NCI-H446 treated with DMSO at 0.1 percent for 48 hours (cell line): Measurements from ENCODE around the gene ADGRB3.
"Not testable (repeated sequence)": the region's sequence is repeated elsewhere in the genome, so short reads cannot be mapped to it uniquely, and the experiment has no call there.

Experiments
- DNase-seq: peaks from one replicate; lab custom pipeline; 2025; lab: John Stamatoyannopoulos, UW

The ADGRB3 gene

DNA sequence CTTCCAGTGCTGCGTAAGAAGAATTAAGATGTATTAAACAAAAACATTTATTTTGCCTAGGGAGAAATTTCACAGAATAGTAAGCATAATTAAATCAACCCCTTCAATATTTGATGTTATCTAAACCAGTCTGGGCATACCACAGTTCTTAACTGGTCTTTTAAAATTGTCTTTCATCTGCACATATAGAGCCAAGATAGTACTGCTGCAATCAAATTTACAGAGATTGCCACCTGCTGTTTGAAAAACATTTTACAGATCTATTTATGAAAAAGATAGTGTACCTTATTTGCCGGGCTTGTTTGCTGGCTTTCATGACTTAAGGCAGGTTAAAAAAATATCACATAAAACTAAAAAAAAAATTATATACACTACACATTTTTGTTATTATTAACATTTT lies 323.2 kb downstream of the ADGRB3 start:
- peak; percentile 10 for DNase-seq

DNA sequence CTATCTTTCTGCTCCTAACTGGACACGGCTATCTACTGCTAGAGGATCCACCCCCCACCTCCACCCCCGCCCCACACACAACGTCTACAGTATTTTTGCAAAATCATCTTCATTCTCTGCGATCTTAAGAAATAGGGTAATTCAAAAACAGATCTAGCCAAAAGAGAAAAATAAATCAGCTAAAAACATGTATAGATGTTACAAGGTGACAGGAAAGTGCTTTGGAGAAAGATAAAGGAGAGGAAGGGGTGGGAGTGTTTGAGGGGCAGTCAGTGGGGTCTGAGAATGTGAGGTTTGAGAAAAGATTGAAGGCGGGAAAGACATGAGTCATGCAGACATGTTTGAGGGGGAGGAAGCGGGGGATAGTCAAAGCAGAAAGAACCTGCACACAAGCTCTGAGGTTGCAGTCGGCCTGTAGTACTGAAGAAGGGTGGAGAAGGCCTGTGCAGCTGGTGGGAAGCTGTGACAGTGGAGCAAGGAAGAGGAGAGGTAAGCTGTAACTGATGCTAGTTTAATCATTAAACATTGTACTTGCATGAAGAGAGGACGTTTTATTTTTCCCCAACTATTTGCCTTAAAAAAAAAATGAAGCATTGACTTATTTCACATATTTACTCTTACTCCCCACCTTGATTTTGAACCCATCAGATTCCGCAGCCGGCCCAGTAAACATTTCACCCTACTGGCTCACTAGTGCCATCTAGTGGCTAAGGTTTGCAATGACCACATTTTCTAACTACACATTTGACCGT lies 332.6 kb downstream of the ADGRB3 start:
- DNase-seq = peak; percentile 3

DNA sequence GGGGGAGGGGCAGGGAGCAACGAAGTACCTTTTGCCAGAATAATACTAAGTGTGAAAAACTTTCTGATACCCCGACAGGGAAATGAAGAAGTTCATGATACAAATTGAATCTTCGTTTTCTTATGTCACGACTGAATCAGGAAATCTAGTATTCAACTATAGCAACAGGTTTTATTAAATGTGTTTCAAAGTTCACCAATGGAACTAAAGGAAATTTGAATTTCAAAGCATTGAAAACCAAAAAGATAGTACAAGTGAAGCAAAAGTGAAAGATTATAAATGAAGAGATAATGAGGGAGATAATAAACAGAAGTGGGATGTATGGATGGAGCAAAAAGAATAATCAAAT lies 333.2 kb downstream of the ADGRB3 start:
- no peak for DNase-seq

DNA sequence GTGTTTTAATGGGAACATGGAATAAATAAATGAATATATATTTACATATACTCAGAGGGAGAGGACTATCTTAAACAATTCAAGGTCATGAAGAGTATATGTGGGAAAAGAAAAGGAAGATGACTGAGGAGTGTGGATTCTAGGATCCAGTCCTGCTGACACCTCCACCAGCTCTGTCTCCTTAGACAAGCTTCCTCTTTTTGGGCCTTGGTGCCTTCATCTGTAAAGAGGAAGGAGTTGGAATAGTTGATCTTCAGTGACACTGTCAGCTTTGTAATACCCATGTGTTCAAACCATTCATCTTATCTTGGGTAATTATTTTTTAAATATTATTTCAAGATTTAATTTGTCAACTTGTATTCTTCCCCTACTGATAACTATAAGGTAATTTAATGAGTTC lies 338.0 kb downstream of the ADGRB3 start:
- DNase-seq = no peak

DNA sequence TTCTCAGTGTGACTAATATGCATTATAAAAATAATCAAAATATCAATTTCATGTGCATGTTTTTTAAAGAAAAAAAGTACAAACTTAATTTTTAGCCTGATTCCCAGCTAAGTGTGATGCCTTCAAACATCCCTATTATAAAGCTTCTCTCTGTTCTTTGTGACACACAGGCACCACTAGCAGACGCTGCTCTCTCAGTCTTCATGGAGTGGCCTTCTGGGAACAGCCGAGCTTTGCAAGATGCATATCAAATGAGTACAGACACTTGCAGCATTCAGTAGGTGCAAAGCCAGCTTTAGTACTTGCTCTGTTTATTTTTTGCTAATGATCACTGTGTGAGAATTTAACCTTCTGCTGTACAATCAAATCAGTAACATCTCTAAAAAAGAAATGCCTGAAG lies 340.0 kb downstream of the ADGRB3 start:
- DNase-seq = no peak

DNA sequence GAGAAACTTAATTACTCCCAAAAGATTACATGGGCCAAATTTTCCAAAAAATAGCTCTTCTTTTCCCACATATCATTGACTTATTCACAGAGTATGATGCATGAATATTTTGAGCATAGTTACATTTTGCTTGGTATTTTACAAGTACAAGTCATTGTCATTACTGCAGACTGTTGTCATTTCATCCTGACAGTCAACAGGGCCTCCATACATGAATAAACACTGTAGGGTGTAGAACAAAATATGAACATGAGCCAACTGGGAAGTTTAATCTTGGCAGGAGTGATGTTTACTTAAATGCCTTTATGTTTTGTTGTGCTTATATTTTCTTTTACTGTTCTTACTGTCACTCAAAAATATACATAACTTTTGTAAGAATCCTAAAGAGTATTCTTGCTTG lies 340.7 kb downstream of the ADGRB3 start:
- DNase-seq = no peak

DNA sequence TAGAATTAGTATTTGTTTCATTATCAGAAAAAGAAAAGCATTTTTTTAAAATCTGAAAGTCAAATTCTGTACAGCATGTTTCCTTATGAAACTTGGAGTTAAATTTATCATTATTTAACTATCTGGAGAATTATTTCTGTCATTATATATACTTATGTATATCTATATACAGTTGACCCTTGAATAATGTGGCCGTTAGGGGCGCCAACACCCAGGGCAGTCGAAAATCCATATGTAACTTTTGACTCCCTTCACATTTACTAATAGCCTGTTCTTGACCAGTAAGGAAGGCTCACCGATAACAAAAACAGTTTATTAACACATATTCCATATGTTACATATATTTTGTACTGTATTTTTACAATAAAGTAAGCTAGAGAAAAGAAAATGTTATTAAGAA lies 341.2 kb downstream of the ADGRB3 start:
- DNase-seq = no peak

DNA sequence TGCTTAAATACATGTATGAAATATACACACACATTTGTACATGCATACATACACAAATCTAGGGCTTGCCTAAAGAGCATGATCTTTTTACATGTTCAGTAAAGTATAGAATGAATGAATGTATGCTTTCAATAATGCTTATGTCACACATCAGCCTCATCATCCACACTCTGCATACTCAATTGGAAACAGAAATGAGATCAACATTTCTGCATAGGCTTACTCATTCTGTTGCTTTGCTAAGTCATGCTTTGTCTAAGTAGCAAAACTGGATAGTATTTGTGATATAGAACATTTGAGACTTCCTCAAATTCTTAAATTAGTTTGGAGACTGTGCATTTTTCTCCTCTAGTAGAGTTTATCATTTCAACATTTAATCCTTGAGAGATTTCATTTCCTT lies 343.3 kb downstream of the ADGRB3 start:
- no peak for DNase-seq

DNA sequence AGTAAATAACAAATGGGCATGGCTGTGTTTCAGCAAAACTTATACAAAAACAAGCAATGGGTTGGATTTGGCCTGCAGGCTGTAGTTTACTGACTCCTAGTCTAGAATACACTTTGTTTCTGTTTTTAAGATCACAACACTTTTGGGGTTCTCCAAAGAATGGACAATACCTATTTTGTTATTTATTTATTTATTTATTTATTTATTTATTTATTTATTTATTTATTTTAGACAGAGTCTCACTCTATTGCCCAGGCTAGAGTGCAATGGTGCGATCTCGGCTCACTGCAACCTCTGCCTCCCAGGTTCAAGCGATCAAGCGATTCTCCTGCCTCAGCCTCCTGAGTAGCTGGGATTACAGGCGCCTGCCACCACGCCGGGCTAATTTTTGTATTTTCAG lies 346.6 kb downstream of the ADGRB3 start:
- not testable (repeated sequence) for DNase-seq

DNA sequence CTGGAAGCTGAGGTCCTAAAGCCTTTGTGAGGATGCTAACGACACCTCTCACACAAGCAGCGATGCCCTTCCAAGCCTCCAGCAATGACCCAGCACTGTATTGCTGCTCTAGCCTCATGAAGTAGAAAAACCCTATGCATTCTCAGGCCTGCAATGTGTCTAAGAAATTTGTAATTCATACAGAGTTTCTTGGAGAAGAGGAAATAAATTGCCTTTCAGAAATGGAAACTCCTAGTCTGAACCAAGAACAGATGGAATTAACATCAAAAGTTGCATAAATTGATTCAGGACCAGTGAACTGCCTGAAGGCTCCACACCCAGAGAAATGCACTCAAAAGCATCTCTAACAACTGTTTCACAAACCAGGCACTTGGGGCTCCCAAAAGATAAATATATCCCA lies 353.6 kb downstream of the ADGRB3 start:
- no peak for DNase-seq

DNA sequence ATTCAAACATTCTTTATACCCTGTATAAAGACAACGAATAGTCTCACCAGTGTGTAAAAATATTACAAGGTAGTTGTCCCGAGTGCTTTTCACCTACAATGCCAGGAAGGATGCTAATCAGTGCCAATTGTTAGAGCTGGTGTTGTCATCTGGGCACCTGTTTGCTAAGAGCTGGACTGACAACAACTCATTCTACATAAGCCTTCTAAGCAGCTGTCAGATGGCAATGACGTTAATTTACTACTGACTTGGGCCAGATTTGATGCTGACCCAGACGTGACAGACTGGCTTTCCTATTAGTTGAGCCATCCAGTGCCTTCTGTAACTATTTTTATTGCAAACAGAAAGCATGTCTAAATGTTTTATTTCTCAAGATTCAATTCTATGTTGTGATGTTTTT lies 355.2 kb downstream of the ADGRB3 start:
- DNase-seq = peak; percentile 13

DNA sequence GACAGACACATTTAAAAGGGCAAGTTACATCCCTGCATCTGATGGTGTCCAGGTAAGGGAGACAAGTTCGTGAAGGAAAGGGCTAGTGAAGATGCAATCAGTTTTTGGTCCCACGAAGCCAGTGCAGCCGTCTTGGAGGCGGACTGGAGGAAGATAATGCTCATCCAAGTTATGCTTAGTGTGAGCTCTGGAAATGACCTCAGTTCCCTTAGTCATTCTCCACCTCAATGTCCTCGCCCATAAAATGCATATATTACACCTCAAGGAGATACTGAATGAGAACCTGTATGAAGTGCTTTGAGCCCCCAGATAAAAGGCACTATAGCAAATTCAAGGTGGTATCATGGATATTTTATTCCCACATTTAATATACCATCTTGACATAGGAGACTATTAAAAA lies 358.8 kb downstream of the ADGRB3 start:
- no peak for DNase-seq

DNA sequence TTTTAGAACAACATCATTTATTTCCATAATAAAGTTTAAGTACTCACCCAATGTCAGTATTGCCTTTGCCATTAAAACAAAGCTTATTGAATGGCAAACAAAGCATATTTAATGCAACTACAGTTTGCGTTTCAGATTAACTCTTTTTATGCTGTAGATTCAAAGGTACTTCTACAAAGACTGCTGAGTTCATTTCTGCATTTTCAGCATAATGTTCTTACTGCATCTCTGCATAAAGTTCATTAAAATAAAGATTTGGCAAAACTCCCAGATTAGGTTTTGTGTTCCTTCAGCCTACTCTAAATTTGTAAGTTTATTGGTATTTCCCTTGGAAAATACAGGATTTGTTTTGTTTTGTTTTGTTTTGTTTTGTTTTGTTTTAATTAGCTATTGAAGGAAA lies 359.4 kb downstream of the ADGRB3 start:
- no peak for DNase-seq

DNA sequence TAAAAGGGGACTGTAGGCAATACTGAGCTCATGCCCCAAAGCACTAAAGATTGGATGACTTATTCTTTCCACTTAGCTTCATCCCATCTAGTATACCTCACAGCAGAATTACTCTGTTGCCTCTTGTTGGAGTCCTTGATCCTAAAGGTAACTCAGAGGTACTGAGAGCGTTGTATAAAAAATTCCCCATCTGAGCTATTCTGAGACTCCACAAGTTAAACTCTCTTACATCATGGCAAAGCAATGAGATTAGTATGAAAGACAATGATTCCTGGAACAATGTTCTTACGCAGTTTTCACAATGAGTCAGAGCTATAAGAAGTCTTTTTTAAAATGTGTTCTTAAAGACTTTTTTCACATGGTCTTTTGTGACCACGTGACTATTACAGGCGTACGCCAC lies 370.1 kb downstream of the ADGRB3 start:
- no peak for DNase-seq

DNA sequence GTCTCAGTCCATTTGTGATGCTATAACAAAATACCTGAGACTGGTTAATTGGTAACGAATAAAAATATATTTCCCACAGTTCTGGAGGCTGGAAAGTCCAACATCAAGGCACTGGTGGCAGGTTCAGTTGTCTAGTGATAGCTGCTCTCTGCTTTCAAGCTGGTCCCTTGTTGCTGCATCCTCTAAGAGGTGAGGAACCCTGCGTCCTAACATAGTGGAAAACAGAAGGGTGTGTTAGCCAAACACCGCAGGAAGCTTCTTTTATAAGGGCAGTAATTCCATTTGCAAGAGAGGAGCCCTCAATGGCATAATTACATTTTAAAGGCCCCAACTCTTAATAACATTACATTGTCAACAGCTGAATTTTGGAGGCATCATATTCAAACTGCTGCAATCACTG lies 372.7 kb downstream of the ADGRB3 start:
- DNase-seq = no peak

DNA sequence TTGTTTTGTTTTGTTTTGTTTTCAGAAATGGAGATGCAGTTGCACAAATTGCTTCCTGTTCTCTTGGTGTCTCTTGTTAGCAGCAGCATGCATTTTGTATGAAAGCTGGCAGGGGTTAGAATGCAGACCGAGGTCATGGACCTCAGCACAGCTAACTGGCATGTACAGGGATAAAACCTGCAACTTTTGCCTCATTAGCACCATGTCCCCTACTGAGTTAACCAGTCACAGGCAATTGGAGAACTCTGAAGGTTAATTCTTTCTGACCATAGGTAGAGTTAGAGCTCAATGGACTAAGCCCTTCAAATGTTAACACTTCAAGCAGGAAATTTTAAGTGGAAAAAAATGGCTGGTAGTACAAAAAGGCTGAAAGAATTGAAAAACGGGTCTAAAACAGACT lies 377.1 kb downstream of the ADGRB3 start:
- no peak for DNase-seq

DNA sequence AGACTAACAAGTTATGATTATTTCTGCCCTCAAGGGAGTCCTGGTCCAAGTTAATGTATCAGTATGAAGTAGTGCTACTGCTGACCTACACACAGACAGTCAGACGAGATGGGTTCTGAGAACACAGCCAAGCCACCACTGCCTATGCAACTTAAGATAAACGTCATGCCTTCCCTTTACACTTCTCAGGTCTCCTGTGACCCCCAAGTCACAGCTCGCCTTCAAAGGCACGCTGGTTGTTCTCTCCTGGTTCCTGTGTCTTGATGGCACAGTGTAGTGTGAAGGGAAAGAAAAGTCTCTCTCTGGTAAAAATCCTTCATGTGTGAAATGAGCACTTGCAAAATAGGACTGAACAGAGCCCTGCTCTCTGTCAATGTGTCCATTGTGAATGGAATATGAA lies 377.8 kb downstream of the ADGRB3 start:
- DNase-seq = no peak

DNA sequence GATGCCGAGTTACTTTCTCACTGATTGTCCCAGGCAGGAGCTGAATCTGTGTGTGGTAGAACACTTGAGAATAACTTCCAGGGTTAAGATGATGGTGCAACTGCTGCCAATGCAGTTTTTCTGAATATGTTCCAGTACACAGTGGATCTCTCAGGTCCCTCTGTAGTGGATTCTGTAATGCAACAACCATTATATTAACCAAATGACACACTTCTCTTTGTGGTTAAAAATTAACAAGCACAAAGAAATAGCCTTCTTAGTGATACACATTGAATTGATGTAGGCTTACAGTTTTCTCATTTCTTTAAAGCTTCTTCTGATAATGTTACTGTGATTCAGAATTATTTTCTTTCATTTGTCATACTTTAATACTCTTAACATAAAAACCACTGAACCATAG lies 383.8 kb downstream of the ADGRB3 start:
- no peak for DNase-seq

DNA sequence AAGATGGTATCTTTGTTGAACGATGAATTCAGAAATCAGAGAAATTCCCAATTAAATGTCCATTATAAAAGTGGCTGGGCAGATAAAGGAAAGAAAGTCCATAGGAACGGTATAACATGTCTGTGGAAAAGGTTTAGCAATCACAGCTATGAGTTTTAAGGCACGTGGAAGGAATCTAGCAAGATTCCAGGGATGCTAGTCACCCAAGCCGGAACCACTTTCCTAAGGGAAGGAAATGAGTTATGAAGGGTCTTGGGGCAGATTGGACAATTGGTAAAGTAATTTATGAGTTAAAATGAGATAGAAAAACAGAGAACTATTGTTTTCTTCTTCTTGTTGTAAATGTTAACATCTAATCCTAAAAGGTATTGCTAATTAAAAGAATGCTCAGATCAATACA lies 384.8 kb downstream of the ADGRB3 start:
- DNase-seq = no peak

DNA sequence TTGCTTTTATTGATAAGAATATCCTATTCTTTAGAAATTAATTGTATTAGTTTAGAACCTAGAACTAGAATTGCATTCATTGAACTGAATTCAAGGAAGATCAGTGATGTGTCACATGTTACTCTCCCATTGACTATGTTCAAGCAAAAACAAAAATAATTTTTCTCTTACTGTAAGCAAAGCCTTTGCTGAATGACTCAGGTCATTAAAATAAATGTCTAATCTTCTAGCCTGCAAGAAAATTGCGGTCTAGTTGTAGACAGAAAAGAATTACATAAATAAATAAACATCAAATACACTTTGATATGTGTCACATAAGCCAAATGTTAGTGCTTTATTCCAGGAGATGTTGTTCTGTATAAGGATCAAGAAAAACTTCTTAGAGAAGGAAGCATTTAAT lies 387.9 kb downstream of the ADGRB3 start:
- DNase-seq = no peak

DNA sequence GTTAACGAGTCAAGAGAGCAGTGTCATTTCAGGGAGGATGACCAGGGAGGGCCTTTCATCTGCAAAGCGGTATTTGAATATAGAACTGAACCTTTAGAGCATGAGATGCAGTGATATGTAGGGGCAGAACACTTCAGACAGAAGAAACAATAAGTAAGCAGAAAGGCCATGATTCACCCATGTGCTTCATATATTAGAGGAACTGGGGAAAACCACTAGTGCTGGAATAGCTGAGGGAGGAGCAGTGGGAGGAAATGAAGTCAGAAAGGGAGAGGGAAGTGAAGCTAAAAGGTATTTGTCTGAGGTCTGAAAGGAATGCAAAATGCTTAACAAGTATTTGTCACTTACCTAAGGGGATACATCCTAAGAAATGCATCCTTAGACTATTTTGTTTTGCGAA lies 391.2 kb downstream of the ADGRB3 start:
- DNase-seq = no peak

DNA sequence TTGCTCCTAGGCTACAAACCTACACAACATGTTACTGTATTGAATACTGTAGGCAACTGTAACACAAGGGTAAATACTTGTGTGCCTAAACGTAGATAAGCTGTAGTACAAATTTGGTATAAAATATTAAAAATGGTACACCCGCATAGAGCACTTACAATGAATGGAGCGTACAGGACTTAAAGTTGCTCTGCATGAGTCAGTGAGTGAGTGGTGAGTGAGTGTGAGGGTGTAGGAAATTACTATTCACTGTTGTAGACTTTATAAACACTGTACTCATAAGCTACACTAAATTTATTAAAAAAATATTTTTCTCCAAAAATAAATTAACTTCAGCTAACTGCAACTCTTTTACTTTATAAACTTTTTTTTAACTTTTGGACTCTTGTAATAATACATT lies 391.6 kb downstream of the ADGRB3 start:
- DNase-seq = no peak

DNA sequence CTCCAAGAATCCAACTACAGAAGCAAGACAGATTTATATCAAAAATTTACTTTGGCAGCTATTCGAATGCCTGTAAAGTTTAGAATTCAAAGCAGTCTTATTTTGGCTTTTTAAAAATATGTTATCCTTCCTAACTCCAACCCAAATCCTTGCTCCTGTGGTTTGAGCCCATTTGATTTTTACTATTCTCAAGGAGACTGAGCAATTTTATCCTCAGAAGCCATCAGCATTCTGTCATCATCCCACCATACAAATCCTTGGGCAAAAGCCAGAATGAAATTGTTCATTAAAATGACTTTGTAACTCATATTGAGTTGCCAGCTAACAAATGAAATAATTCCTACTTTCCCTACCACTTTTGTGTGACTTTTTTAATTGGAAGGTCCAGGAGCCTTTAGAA lies 392.8 kb downstream of the ADGRB3 start:
- DNase-seq = no peak

DNA sequence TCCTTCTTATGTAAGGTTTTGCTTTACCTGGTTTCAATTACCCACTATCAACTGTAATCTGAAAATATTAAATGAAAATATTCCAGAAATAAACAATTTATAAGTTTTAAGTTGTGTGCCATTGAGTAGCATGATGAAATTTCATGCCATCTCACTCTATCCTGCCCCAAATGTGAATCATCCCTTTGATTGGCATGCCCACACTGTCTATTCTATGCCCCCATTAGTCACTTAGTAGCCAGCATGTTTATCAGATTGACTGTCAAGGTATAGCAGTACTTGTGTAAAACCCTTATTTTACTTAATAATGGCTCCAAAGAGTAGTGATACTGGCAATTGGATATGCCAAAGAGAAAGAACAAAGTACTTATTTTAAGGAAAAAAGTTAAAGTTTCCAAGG lies 403.8 kb downstream of the ADGRB3 start:
- no peak for DNase-seq

DNA sequence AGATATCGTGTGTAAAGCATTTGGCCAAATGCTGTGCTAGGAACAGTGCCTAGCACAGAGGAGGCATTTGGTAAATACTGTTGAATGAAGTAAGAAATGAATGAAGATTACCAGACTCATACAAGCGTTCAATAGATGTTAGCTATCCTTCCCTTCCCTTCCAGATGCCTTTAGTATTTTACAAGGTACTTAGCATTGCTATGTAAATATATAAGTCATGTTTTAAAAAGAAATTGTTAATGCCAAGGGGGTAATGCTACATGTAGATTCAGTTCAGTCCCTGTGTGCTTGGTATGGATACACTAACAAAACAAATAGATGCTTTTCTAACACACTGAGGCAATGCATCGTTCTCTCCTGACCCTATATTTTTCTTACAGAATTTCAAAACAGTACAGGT lies 407.2 kb downstream of the ADGRB3 start:
- DNase-seq = no peak
